HG03064 (cell line): ENCODE data around the gene CPT1C.
"Not testable (repeated sequence)": the region's sequence is repeated elsewhere in the genome, so short reads cannot be mapped to it uniquely, and the experiment has no call there.

Source experiments
- ATAC-seq: cut with Tn5 transposase; IDR thresholded peaks from one replicate; pipeline ENCODE4 v1.9.1; 2021; ENCODE audit warnings: low read depth; ENCODE audit not compliant: unreplicated experiment

Gene CPT1C

GRCh38 chr19:49699364-49699763 is 8.4 kb downstream of the CPT1C start:
- no peak for ATAC-seq

- no peak for ATAC-seq
These were observed 9.6 kb downstream of the CPT1C start for GRCh38 chr19:49700563-49700962.

DNA sequence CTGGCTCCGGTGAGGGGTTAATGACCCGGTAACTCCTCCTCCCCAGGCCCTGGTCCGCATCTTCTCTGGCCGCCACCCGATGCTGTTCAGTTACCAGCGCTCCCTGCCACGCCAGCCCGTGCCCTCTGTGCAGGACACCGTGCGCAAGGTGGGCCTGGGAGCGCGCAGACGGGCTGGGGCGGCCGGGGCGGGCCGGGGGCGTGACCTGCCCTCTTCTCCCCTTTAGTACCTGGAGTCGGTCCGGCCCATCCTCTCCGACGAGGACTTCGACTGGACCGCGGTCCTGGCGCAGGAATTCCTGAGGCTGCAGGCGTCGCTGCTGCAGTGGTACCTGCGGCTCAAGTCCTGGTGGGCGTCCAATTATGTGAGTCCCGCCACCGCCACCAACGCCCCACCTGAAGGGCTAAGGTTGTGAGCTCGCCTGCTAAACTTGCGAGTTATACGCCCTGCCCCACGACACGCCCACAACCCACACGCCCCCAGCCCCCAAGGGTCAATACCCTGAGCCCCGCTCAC is 10.4 kb downstream of the CPT1C start:
- no peak for ATAC-seq

DNA sequence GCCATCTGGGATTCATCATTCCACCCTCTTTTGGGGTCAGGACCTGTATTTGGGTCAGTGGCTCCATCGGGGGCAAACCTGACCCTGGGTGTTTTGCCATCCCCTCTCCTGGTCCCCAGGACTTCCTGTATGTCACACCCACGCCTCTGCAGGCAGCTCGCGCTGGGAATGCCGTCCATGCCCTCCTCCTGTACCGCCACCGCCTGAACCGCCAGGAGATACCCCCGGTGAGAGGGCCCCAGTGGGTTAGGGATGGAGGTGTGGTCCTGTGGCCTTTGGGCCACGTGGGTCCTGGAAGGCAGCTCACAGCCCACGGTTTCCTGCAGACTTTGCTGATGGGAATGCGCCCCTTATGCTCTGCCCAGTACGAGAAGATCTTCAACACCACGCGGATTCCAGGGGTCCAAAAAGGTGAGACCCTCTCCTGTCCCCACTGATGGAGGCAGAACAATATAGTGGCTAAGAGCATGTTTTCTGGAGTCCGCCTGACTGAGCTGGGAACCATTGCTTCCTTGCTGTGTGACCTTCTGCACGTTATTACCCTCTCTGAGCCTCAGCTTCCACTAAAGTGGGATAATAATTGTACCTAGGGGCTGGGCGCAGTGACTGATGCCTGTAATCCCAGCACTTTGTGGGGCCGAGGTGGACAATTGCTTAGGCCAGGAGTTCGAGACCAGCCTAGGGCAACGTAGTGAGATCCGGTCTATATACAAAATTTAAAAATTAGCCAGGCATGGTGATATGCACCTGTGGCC is 14.1 kb downstream of the CPT1C start:
- ATAC-seq, result no peak

GRCh38 chr19:49705919-49706318 is 15.0 kb downstream of the CPT1C start:
- no peak for ATAC-seq

DNA sequence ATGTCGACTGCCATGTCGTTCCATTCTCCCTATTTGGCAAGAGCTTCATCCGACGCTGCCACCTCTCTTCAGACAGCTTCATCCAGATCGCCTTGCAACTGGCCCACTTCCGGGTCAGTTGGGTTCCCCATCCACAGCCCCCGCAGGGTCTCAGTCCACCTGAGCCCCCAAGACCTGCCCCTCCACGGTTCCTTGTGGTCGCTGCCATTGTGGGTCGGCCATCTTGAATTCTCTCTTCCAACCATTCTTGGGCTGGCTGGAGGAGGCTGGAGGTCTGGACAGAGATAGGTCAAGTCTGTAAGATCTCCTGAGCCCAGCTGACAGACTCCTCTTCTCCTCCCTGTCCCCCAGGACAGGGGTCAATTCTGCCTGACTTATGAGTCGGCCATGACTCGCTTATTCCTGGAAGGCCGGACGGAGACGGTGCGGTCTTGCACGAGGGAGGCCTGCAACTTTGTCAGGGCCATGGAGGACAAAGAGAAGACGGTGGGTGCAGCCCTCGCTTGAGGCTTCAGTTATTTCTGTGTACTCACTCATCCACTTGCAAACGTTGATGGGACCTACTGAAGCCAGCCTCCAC is 19.5 kb downstream of the CPT1C start:
- ATAC-seq, result no peak

- ATAC-seq, result no peak
These were observed 21.5 kb downstream of the CPT1C start for GRCh38 chr19:49712397-49712859.

DNA sequence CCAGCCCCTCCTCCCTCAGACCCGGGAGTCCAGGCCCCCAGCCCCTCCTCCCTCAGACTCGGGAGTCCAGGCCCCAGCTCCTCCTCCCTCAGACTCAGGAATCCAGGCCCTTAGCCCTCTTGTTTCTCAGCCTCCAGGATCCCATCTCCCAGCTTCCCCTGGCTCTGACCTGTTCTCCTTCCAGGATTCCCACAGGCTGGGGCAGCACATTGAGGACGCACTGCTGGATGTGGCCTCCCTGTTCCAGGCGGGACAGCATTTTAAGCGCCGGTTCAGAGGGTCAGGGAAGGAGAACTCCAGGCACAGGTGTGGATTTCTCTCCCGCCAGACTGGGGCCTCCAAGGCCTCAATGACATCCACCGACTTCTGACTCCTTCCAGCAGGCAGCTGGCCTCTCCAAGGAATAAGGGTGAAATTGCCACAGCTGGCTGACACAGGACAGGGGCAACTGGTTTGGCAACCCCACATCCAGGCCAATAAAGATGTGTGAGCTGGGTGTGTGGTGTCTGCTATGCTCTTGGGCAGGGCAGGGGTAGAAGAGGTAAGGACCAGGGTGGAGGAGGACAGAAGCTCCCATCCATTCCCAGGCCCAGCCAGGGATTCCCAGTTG is 22.4 kb downstream of the CPT1C start:
- ATAC-seq, result no peak

DNA sequence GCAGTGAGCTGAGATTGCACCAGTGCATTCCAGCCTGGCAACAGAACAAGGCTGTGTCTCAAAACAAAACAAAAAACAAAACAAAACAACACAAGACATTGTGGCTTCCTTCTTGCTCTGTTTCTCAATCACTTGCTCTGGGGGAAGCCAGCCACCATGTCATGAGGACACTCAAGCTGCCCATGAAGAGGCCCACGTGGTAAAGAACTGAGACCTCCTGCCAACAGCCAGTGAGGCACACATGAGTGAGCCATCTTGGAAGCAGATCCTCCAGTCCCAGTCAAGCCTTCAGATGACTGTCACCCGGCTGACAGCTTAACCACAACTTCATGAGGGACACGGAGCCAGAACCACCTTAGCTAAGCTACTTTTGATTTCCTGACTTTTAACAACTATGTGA is 25.2 kb downstream of the CPT1C start:
- no peak for ATAC-seq

- no peak for ATAC-seq
These were observed 27.6 kb downstream of the CPT1C start for GRCh38 chr19:49718511-49718910.

- ATAC-seq, result no peak
These were observed 28.1 kb downstream of the CPT1C start for GRCh38 chr19:49718991-49719390.

GRCh38 chr19:49719420-49719819 is 28.5 kb downstream of the CPT1C start:
- ATAC-seq, result not testable (repeated sequence)

DNA sequence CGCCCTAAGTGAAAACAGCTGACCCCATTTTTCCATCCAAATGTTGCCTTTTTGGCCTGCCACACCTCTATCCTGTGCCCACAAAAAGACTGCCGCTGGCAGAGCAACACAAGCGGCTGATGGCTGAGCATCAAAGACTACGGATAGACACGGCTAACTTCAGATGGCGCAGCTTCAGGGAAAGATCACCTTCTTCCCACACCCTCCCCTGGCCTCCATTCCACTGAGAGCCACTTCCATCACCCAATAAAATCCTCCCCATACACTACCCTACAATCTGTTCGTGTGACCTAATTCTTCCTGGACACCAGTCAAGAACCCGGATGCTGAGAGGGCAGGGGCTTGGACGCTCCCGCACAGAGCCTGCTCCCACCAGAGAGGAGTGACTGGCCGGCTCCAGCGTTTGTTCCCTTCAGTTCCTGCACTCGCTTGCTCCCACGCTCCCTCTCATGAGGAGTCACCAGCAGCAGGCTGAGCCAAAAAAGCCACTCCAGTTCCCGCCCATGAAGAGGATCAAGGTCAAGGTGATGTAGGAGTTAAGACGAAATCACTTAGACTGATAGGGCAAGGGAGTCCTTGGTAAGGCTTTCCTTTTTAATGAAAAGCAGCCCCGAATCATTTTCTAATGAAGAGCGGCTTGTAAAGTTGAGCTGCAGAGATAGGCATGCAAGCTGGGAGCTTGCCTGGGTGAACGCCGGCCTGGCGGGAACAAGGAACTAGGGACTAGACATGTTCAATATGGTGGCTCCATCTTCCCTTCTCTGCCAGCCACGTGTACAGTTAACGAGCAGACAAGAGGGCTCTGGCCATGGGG is 36.5 kb downstream of the CPT1C start:
- ATAC-seq, result no peak

DNA sequence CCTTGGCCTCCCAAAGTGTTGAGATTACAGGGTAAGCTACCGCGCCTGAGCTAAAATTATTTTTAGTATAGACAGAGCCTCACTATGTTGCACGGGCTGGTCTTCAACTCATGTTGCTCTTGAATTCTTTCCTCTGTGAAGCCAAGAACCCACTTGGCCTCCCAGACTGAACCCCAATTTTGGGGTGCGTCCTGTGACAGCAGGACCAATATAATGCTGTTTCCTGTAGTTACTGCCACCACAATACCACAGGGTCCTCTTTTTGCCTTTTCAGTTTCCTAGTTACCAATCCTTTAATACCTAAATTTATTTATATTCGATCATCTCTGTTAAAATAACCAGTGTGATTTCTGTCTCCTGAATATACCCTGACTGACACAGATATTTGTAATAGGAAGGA is 39.2 kb downstream of the CPT1C start:
- no peak for ATAC-seq

GRCh38 chr19:49738268-49738667 is 47.4 kb downstream of the CPT1C start:
- no peak for ATAC-seq

- no peak for ATAC-seq
These were observed 48.2 kb downstream of the CPT1C start for GRCh38 chr19:49739098-49739497.

- ATAC-seq, result no peak
These were observed 49.0 kb downstream of the CPT1C start for GRCh38 chr19:49739933-49740332.

- no peak for ATAC-seq
These were observed 50.4 kb downstream of the CPT1C start for GRCh38 chr19:49741210-49741844.

GRCh38 chr19:49744946-49745381 is 54.0 kb downstream of the CPT1C start:
- ATAC-seq, result no peak

- no peak for ATAC-seq
These were observed 55.5 kb downstream of the CPT1C start for GRCh38 chr19:49746206-49746958.
